GM23338 (cell line): ENCODE data around the gene DDB1.

Source experiments
- CREB1 ChIP-seq: fragments of 250-450 bp; sonication (Bioruptor Pico); IDR thresholded peaks from 2 replicates; pipeline ENCODE4 v1.5.0; 2020; ENCODE audit warnings: low read depth, mild to moderate bottlenecking, moderate library complexity
- EZH2 ChIP-seq: fragments of 200-600 bp; sonication (generic); IDR thresholded peaks from one replicate; pipeline ENCODE4 v1.8.0; 2017; ENCODE audit warnings: antibody characterized with exemption, mild to moderate bottlenecking, low read depth; ENCODE audit not compliant: unreplicated experiment
- EZH2phosphoT487 ChIP-seq: fragments of 200-600 bp; sonication (generic); IDR thresholded peaks from one replicate; pipeline ENCODE4 v1.8.1; 2018; ENCODE audit warnings: antibody characterized with exemption; ENCODE audit not compliant: unreplicated experiment
- JUNB ChIP-seq: IDR thresholded peaks from one replicate; pipeline ENCODE4 v1.6.1; 2016; ENCODE audit warnings: antibody characterized with exemption; ENCODE audit not compliant: unreplicated experiment
- NANOG ChIP-seq: IDR thresholded peaks from 2 replicates; pipeline ENCODE4 v1.6.1; 2016; ENCODE audit warnings: antibody characterized with exemption, borderline replicate concordance
- POLR2AphosphoS5 ChIP-seq: IDR thresholded peaks from 2 replicates; pipeline ENCODE4 v1.6.1; 2016; ENCODE audit warnings: antibody characterized with exemption, low read depth
- STAT1 ChIP-seq: IDR thresholded peaks from one replicate; pipeline ENCODE4 v1.6.1; 2016; ENCODE audit warnings: antibody characterized with exemption; ENCODE audit not compliant: unreplicated experiment
- ZNF114 ChIP-seq: fragments of 250-450 bp; sonication (Bioruptor Pico); IDR thresholded peaks from 2 replicates; pipeline ENCODE4 v1.5.0; 2020; ENCODE audit warnings: mild to moderate bottlenecking, moderate library complexity
- ZNF331 ChIP-seq: fragments of 250-450 bp; sonication (Bioruptor Pico); IDR thresholded peaks from 2 replicates; pipeline ENCODE4 v1.5.0; 2020; ENCODE audit warnings: low read depth, mild to moderate bottlenecking, moderate library complexity
- TF ChIP-seq, protein P1 (sequence below), 2 experiments: fragments of 200-600 bp in 1 of 2; sonication (generic) in 1 of 2; conservative IDR thresholded peaks; 2 replicates each; pipeline versions ENCODE4 v1.5.1 to v1.6.1; 2016 to 2017; ENCODE audit warnings: antibody characterized with exemption in 2 of 2, low read depth in 2 of 2, mild to moderate bottlenecking in 2 of 2, moderate library complexity in 1 of 2
- TF ChIP-seq, protein P2 (sequence below): IDR thresholded peaks from one replicate; pipeline ENCODE4 v1.6.1; 2018; ENCODE audit warnings: antibody characterized with exemption; ENCODE audit not compliant: unreplicated experiment
- TF ChIP-seq, protein P3 (sequence below): IDR thresholded peaks from 2 replicates; pipeline ENCODE4 v1.6.1; 2016; ENCODE audit warnings: antibody characterized with exemption
- TF ChIP-seq, protein P4 (sequence below): fragments of 250-450 bp; sonication (Bioruptor Pico); IDR thresholded peaks from 2 replicates; pipeline ENCODE4 v1.5.0; 2020; ENCODE audit warnings: mild to moderate bottlenecking, moderate library complexity

DNA sequence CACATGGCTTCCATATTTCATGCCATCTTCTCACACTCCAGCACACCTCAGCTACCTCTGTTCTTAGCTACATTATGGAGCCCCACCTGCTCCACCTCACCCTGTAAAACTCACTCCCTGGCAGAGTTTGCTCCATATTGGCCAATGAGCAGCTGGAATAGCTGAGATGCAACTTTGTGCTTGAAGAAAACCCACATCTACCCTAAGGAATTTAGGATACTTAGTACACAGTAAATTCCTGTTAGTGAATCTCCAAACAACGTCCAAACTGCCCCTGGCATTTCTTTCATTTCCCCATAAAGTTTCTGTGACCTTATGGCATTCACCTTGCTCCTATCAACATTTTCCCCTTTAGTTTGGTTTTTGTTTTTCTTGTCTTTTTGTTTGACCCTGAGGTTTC, 35.6 kb downstream of the DDB1 start:
- TF ChIP-seq EZH2phosphoT487, result no peak
- TF ChIP-seq, protein P1, sequence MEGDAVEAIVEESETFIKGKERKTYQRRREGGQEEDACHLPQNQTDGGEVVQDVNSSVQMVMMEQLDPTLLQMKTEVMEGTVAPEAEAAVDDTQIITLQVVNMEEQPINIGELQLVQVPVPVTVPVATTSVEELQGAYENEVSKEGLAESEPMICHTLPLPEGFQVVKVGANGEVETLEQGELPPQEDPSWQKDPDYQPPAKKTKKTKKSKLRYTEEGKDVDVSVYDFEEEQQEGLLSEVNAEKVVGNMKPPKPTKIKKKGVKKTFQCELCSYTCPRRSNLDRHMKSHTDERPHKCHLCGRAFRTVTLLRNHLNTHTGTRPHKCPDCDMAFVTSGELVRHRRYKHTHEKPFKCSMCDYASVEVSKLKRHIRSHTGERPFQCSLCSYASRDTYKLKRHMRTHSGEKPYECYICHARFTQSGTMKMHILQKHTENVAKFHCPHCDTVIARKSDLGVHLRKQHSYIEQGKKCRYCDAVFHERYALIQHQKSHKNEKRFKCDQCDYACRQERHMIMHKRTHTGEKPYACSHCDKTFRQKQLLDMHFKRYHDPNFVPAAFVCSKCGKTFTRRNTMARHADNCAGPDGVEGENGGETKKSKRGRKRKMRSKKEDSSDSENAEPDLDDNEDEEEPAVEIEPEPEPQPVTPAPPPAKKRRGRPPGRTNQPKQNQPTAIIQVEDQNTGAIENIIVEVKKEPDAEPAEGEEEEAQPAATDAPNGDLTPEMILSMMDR (conservative IDR thresholded peaks at IDR 0.05; ENCODE audit: low read depth in 2 of 2), result no peak
- TF ChIP-seq EZH2, result no peak
- no peak for TF ChIP-seq POLR2AphosphoS5
- no peak for TF ChIP-seq CREB1 (CRISPR knock-in tag)
- TF ChIP-seq, protein P2, sequence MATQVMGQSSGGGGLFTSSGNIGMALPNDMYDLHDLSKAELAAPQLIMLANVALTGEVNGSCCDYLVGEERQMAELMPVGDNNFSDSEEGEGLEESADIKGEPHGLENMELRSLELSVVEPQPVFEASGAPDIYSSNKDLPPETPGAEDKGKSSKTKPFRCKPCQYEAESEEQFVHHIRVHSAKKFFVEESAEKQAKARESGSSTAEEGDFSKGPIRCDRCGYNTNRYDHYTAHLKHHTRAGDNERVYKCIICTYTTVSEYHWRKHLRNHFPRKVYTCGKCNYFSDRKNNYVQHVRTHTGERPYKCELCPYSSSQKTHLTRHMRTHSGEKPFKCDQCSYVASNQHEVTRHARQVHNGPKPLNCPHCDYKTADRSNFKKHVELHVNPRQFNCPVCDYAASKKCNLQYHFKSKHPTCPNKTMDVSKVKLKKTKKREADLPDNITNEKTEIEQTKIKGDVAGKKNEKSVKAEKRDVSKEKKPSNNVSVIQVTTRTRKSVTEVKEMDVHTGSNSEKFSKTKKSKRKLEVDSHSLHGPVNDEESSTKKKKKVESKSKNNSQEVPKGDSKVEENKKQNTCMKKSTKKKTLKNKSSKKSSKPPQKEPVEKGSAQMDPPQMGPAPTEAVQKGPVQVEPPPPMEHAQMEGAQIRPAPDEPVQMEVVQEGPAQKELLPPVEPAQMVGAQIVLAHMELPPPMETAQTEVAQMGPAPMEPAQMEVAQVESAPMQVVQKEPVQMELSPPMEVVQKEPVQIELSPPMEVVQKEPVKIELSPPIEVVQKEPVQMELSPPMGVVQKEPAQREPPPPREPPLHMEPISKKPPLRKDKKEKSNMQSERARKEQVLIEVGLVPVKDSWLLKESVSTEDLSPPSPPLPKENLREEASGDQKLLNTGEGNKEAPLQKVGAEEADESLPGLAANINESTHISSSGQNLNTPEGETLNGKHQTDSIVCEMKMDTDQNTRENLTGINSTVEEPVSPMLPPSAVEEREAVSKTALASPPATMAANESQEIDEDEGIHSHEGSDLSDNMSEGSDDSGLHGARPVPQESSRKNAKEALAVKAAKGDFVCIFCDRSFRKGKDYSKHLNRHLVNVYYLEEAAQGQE, result no peak
- TF ChIP-seq ZNF331 (CRISPR knock-in tag), result no peak
- no peak for TF ChIP-seq JUNB
- TF ChIP-seq, protein P3, sequence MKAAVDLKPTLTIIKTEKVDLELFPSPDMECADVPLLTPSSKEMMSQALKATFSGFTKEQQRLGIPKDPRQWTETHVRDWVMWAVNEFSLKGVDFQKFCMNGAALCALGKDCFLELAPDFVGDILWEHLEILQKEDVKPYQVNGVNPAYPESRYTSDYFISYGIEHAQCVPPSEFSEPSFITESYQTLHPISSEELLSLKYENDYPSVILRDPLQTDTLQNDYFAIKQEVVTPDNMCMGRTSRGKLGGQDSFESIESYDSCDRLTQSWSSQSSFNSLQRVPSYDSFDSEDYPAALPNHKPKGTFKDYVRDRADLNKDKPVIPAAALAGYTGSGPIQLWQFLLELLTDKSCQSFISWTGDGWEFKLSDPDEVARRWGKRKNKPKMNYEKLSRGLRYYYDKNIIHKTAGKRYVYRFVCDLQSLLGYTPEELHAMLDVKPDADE, result no peak
- no peak for TF ChIP-seq NANOG
- no peak for TF ChIP-seq STAT1
- TF ChIP-seq, protein P4, sequence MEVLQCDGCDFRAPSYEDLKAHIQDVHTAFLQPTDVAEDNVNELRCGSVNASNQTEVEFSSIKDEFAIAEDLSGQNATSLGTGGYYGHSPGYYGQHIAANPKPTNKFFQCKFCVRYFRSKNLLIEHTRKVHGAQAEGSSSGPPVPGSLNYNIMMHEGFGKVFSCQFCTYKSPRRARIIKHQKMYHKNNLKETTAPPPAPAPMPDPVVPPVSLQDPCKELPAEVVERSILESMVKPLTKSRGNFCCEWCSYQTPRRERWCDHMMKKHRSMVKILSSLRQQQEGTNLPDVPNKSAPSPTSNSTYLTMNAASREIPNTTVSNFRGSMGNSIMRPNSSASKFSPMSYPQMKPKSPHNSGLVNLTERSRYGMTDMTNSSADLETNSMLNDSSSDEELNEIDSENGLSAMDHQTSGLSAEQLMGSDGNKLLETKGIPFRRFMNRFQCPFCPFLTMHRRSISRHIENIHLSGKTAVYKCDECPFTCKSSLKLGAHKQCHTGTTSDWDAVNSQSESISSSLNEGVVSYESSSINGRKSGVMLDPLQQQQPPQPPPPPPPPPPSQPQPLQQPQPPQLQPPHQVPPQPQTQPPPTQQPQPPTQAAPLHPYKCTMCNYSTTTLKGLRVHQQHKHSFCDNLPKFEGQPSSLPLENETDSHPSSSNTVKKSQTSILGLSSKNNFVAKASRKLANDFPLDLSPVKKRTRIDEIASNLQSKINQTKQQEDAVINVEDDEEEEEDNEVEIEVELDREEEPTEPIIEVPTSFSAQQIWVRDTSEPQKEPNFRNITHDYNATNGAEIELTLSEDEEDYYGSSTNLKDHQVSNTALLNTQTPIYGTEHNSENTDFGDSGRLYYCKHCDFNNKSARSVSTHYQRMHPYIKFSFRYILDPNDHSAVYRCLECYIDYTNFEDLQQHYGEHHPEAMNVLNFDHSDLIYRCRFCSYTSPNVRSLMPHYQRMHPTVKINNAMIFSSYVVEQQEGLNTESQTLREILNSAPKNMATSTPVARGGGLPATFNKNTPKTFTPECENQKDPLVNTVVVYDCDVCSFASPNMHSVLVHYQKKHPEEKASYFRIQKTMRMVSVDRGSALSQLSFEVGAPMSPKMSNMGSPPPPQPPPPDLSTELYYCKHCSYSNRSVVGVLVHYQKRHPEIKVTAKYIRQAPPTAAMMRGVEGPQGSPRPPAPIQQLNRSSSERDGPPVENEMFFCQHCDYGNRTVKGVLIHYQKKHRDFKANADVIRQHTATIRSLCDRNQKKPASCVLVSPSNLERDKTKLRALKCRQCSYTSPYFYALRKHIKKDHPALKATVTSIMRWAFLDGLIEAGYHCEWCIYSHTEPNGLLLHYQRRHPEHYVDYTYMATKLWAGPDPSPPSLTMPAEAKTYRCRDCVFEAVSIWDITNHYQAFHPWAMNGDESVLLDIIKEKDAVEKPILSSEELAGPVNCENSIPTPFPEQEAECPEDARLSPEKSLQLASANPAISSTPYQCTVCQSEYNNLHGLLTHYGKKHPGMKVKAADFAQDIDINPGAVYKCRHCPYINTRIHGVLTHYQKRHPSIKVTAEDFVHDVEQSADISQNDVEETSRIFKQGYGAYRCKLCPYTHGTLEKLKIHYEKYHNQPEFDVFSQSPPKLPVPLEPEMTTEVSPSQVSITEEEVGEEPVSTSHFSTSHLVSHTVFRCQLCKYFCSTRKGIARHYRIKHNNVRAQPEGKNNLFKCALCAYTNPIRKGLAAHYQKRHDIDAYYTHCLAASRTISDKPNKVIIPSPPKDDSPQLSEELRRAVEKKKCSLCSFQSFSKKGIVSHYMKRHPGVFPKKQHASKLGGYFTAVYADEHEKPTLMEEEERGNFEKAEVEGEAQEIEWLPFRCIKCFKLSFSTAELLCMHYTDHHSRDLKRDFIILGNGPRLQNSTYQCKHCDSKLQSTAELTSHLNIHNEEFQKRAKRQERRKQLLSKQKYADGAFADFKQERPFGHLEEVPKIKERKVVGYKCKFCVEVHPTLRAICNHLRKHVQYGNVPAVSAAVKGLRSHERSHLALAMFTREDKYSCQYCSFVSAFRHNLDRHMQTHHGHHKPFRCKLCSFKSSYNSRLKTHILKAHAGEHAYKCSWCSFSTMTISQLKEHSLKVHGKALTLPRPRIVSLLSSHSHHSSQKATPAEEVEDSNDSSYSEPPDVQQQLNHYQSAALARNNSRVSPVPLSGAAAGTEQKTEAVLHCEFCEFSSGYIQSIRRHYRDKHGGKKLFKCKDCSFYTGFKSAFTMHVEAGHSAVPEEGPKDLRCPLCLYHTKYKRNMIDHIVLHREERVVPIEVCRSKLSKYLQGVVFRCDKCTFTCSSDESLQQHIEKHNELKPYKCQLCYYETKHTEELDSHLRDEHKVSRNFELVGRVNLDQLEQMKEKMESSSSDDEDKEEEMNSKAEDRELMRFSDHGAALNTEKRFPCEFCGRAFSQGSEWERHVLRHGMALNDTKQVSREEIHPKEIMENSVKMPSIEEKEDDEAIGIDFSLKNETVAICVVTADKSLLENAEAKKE, result no peak
- no peak for TF ChIP-seq ZNF114 (CRISPR knock-in tag)
